ENCODE data around the gene XRCC5.

DNA sequence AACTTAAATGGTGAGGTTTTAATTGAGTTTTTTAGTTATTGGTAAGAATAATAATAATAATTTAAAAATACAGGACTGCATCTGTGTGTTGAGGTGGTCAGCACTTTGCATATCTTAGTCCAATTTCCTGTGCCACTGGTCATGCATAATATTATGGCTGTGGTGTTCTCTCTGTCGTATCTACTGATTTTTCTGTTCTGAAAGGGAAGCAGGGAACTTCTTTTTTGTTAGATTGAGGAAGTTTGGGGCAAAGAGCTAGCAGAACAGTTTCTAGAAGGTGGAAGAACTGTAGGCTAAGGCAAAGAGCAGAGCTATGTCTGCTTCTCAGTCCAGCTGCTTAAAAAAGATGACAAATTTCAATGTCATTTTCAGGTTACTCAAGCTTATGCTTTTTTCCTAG lies 74.3 kb downstream of the XRCC5 start:
- no peak for TF ChIP-seq POLR2A (IDR thresholded peaks at IDR 0.05)
- TF ChIP-seq, protein P1, sequence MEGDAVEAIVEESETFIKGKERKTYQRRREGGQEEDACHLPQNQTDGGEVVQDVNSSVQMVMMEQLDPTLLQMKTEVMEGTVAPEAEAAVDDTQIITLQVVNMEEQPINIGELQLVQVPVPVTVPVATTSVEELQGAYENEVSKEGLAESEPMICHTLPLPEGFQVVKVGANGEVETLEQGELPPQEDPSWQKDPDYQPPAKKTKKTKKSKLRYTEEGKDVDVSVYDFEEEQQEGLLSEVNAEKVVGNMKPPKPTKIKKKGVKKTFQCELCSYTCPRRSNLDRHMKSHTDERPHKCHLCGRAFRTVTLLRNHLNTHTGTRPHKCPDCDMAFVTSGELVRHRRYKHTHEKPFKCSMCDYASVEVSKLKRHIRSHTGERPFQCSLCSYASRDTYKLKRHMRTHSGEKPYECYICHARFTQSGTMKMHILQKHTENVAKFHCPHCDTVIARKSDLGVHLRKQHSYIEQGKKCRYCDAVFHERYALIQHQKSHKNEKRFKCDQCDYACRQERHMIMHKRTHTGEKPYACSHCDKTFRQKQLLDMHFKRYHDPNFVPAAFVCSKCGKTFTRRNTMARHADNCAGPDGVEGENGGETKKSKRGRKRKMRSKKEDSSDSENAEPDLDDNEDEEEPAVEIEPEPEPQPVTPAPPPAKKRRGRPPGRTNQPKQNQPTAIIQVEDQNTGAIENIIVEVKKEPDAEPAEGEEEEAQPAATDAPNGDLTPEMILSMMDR (IDR thresholded peaks at IDR 0.05), result no peak
